ENCODE data around the gene VAV2. TPM values are rescaled to one million over a fixed set of nuclear protein-coding genes. Genes with fewer than 3 reads are reported as not detected.

Gene VAV2
- total RNA-seq, 1 experiment from 2014 or later, result 9.7 TPM

- Histone ChIP-seq H3K27ac (ENCODE audit: low read length) (no peak overlapping the region), H3F3A (ENCODE audit: low read length, unreplicated experiment) (no peaks in the 10 kb centered on the region), H4K20me1 (ENCODE audit: low read length) (no peaks in the 10 kb centered on the region), H3K9me3 (ENCODE audit: low read length) (no peaks in the 10 kb centered on the region), H3K9ac (ENCODE audit: low read length) (no peak overlapping the region), H3K27me3 (ENCODE audit: low read length) (no peaks in the 10 kb centered on the region), H3K4me2 (ENCODE audit: low read length) (no peak overlapping the region), H3K4me1 (ENCODE audit: insufficient read depth, low read length) (no peaks in the 10 kb centered on the region), H3K9me2 (replicated peaks; ENCODE audit: low read length) (no peaks in the 10 kb centered on the region), H2AFZ (ENCODE audit: low read length) (no peak overlapping the region), H3K79me2 (ENCODE audit: low read length) (no peaks in the 10 kb centered on the region), H3K4me3 (ENCODE audit: low read length) (no peak overlapping the region), H3K36me3 (ENCODE audit: low read depth, low read length) (no peaks in the 10 kb centered on the region)
- POLR2A ChIA-PET (ENCODE audit: unreplicated experiment), result no interaction called here
- no TSS peak for BruUV-seq (replicated peaks)
- CTCF ChIA-PET, result no interaction called here
- TF ChIP-seq EZH2 (IDR thresholded peaks at IDR 0.05; ENCODE audit: low read length, unreplicated experiment) (no peak), CTCF (conservative IDR thresholded peaks at IDR 0.05; ENCODE audit: low read depth, low read length) (no peak), EZH2phosphoT487 (IDR thresholded peaks at IDR 0.05; ENCODE audit: borderline replicate concordance, low read length) (no peak)
- no peak for DNase-seq
- no peak for ATAC-seq
- intact Hi-C loops (cut with micrococcal nuclease), result no loop called here
These were observed 197.9 kb downstream of the VAV2 start for GRCh38 chr9:133794016-133794760.

GRCh38 chr9:133793471-133793870 lies 198.7 kb downstream of the VAV2 start:
- BruUV-seq (replicated peaks), result no TSS peak
- CTCF ChIA-PET, result no interaction called here

More at GRCh38 chr9:133793471-133793870, 198.7 kb downstream of the VAV2 start:
- Histone ChIP-seq H3F3A (ENCODE audit: low read length, unreplicated experiment) (no peaks in the 10 kb centered on the region), H4K20me1 (ENCODE audit: low read length) (no peaks in the 10 kb centered on the region), H3K9me2 (replicated peaks; ENCODE audit: low read length) (no peaks in the 10 kb centered on the region), H3K27ac (ENCODE audit: low read length) (no peak overlapping the region), H3K36me3 (ENCODE audit: low read depth, low read length) (no peaks in the 10 kb centered on the region), H3K4me1 (ENCODE audit: insufficient read depth, low read length) (no peaks in the 10 kb centered on the region), H3K27me3 (ENCODE audit: low read length) (no peaks in the 10 kb centered on the region), H2AFZ (ENCODE audit: low read length) (no peak overlapping the region), H3K9me3 (ENCODE audit: low read length) (no peaks in the 10 kb centered on the region), H3K4me2 (ENCODE audit: low read length) (no peak overlapping the region), H3K4me3 (ENCODE audit: low read length) (no peak overlapping the region), H3K9ac (ENCODE audit: low read length) (no peak overlapping the region), H3K79me2 (ENCODE audit: low read length) (no peaks in the 10 kb centered on the region)
- no peak for ATAC-seq
- no peak for DNase-seq
- no peak for TF ChIP-seq EZH2 (IDR thresholded peaks at IDR 0.05; ENCODE audit: low read length, unreplicated experiment)
- no peak for TF ChIP-seq EZH2phosphoT487 (IDR thresholded peaks at IDR 0.05; ENCODE audit: borderline replicate concordance, low read length)
- no peak for TF ChIP-seq CTCF (conservative IDR thresholded peaks at IDR 0.05; ENCODE audit: low read depth, low read length)
- POLR2A ChIA-PET (ENCODE audit: unreplicated experiment), result no interaction called here
- intact Hi-C loops (cut with micrococcal nuclease), result loop anchor here (1.0 kb wide), 1 partner anchor 201 kb away; no protein-coding TSS in a partner anchor
